ENCODE measurements around the gene PRAMEF12. TPM values are rescaled to one million over a fixed set of nuclear protein-coding genes. Genes with fewer than 3 reads are reported as not detected.

The PRAMEF12 gene
- total RNA-seq, 3 donors from 2014 or later = not detected

DNA sequence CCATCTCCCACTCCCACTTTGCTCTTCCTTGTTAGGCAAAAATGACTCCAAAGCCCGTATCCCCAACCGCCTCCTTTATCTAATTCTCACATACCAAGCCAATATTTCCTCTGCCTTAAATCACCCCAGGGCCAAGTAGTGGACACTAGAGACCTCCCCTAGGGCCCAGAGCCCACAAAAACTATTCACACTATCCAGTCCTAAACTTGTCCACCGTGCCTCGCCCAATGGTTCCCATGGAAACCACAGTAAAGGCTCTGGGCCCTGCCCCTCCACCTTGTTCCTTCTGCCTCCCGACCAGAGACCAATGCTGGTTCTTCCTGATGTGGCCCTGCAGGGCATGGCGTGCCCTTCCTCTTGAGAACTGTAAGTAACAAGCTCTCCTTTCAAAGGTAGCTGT lies 15.7 kb upstream of the PRAMEF12 start:
- Mint-ChIP-seq H3K4me3 (no peak overlapping the region), H3K27me3 (ENCODE audit: low read depth) (peaks cover 22% of the 10 kb centered on the region), H3K4me1 (ENCODE audit: low read depth) (no peaks in the 10 kb centered on the region), H3K9me3 (no peaks in the 10 kb centered on the region), H3K36me3 (ENCODE audit: insufficient read depth) (no peaks in the 10 kb centered on the region)
- no peak for ATAC-seq
- DNase-seq = no peak

DNA sequence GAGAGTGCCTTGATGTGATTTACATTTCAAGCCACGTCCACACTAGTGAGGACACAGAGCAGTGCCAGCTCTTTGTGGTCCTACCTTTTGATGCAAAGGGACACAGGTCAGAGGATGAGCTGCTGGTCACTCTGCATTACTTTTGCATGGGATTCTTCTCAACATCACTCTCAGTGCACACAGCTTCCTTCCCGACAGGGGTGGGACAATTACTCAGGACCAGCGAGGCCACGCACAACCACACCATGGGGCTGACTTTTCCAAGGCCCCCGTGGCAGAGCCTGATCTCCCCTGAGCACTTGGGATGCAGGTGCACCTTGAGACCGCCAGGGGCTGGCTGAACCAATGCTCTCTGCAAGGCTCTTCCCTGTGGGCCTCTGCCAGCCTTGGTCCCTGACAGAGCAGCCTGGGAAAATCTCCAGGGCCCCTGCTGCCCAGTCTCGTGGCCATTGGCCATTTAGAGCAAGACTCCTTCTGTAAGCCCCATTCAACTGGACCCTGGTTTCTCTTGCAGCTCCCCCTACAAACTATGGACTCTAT lies 13.2 kb upstream of the PRAMEF12 start:
- Mint-ChIP-seq H3K4me1 (ENCODE audit: low read depth) (no peaks in the 10 kb centered on the region), H3K4me3 (no peak overlapping the region), H3K9me3 (no peaks in the 10 kb centered on the region)

DNA sequence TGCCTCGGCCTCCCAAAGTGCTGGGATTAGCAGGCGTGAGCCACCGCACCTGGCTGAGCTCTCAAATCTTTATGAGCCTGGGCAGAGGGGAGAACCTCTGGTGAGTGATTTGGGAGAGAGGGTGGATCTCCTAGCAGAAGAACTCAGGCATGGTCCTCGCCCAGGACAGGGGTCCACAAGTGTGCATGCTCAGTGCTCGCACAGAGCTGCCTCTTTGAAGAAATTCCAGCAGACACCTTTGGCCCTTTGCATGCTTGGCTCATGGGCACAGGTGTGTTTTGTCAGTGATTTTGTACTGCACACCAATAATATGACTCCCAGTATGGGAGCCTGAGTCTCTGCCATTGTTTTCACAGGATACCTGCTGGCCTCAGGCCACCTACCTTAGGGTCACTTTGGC lies 11.8 kb upstream of the PRAMEF12 start:
- ATAC-seq = no peak
- Mint-ChIP-seq H3K4me3 (no peak overlapping the region), H3K4me1 (ENCODE audit: low read depth) (no peaks in the 10 kb centered on the region), H3K9me3 (no peaks in the 10 kb centered on the region), H3K36me3 (ENCODE audit: insufficient read depth) (no peaks in the 10 kb centered on the region), H3K27me3 (ENCODE audit: low read depth) (peaks cover 21% of the 10 kb centered on the region)
- DNase-seq = no peak

More for the DNA sequence above, 13.2 kb upstream of the PRAMEF12 start:
- ATAC-seq (no peak), DNase-seq (no peak)
- Mint-ChIP-seq H3K27me3 (ENCODE audit: low read depth) (peaks cover 22% of the 10 kb centered on the region), H3K36me3 (ENCODE audit: insufficient read depth) (no peaks in the 10 kb centered on the region)

DNA sequence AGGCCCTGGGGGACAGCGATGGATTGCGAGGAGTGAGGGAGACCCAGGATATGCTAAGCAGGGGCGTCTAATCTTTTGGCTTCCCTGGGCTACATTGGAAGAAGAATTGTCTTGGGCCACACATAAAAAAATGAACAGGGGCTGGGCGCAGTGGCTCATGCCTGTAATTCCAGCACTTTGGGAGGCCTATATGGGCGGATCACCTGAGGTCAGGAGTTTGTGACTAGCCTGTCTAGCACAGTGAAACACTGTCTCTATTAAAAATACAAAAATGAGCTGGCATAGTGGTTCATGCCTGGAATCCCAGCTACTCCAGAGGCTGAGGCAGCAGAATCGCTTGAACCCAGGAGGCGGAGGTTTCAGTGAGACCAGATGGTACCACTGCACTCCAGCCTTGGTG lies 10.8 kb upstream of the PRAMEF12 start:
- no peaks in the 10 kb centered on the region for H3K4me1 Mint-ChIP-seq (ENCODE audit: low read depth)
- DNase-seq (no peak), ATAC-seq (no peak)
- H3K9me3 Mint-ChIP-seq = no peaks in the 10 kb centered on the region
- H3K36me3 Mint-ChIP-seq (ENCODE audit: insufficient read depth) = no peaks in the 10 kb centered on the region
- peaks cover 22% of the 10 kb centered on the region for H3K27me3 Mint-ChIP-seq (ENCODE audit: low read depth)
- H3K4me3 Mint-ChIP-seq = no peak overlapping the region

DNA sequence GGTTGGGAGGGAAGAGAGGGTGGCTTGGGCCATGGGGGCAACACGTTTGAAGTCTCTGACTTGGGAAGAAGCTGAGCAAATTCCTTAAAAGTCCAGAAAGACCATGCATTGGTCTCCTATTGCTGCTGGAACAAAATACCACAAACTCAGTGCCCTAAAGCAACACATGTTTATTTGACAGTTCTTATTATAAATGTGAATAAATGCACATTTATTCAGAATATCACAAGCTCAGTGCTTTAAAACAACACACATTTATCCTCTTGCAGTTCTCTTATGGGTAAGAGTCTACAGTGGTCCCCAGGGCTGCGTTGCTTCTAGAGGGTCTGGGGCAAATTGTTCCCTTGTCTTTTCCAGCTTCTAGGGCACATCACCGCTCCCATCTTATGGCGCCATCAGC lies 10.1 kb upstream of the PRAMEF12 start:
- DNase-seq (no peak), ATAC-seq (no peak)
- Mint-ChIP-seq H3K9me3 (no peaks in the 10 kb centered on the region), H3K4me3 (no peak overlapping the region), H3K27me3 (ENCODE audit: low read depth) (peaks cover 22% of the 10 kb centered on the region), H3K4me1 (ENCODE audit: low read depth) (no peaks in the 10 kb centered on the region), H3K36me3 (ENCODE audit: insufficient read depth) (no peaks in the 10 kb centered on the region)

DNA sequence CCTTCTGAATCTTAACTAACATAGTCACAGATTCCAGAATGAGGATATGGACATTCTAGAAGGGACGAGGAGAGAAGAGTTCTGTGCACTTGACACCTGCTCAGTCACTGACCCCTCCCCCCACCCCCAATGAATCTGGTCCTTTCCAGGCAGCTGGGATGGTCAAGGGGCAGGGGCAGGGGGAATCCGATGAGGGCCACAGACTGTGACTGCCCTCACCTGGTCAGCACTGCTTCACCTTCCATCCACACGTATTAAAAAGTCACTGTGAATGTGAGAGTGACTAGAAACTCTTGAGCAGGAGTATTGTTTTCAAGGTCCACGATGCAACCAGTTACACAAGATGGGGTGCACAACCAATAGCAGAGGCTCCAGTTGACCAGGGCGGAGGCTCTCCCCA lies 9.5 kb upstream of the PRAMEF12 start:
- H3K9me3 Mint-ChIP-seq = no peaks in the 10 kb centered on the region
- H3K4me3 Mint-ChIP-seq = no peak overlapping the region
- DNase-seq (no peak), ATAC-seq (no peak)
- H3K27me3 Mint-ChIP-seq (ENCODE audit: low read depth) = peaks cover 25% of the 10 kb centered on the region
- H3K36me3 Mint-ChIP-seq (ENCODE audit: insufficient read depth) = no peaks in the 10 kb centered on the region
- H3K4me1 Mint-ChIP-seq (ENCODE audit: low read depth) = no peaks in the 10 kb centered on the region

DNA sequence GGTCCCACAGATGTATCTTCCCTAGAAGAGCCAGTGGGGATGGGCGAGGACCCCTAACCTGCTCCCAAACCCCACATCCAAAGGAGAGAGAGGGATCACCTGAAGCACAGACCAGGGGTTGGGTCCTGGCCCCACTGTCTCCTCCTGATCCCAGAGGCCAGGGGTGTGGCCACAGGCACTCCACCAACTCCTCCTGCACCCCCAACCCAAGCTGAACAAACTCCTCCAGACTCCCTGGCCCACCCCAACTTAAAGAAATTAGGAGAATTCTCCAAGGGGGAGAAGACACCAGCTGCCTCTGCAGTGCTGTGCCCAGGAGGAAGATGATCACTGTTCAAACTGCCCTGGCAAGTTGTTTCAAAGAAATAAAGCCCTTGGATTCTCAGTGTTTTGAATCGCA lies 4.5 kb upstream of the PRAMEF12 start:
- H3K4me3 Mint-ChIP-seq = no peak overlapping the region

DNA sequence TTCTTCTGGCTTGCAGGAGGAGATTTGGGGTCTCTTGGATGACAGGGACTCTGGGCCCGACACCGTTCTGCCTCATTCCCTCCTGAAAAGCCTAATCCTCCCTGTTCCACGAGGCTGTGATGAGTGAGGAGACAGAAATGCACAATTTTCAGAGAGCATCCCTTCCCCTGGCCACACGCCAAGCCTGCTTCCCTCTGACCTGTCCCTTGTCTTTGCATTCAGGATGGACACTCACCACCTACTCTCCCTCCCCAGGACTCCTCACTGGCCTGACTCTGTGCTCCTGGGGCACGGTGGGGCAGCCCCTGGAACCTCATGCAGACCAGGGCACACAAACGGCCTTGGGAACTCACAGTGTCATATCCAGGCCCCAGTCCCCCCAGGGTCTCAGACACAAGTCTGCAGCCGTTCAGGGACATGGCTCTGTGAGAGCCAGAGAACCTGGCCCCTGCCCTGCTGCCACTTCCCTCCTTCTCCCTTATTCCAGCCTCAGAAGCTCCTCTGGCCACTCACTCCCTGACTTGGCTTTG lies 3.5 kb upstream of the PRAMEF12 start:
- H3K36me3 Mint-ChIP-seq (ENCODE audit: insufficient read depth) = no peaks in the 10 kb centered on the region
- H3K27me3 Mint-ChIP-seq (ENCODE audit: low read depth) = peaks cover 44% of the 10 kb centered on the region
- no peak for ATAC-seq

More for the DNA sequence above, 4.5 kb upstream of the PRAMEF12 start:
- Mint-ChIP-seq H3K4me1 (ENCODE audit: low read depth) (no peaks in the 10 kb centered on the region), H3K36me3 (ENCODE audit: insufficient read depth) (no peaks in the 10 kb centered on the region), H3K27me3 (ENCODE audit: low read depth) (peaks cover 40% of the 10 kb centered on the region), H3K9me3 (no peaks in the 10 kb centered on the region)
- DNase-seq (no peak), ATAC-seq (no peak)

DNA sequence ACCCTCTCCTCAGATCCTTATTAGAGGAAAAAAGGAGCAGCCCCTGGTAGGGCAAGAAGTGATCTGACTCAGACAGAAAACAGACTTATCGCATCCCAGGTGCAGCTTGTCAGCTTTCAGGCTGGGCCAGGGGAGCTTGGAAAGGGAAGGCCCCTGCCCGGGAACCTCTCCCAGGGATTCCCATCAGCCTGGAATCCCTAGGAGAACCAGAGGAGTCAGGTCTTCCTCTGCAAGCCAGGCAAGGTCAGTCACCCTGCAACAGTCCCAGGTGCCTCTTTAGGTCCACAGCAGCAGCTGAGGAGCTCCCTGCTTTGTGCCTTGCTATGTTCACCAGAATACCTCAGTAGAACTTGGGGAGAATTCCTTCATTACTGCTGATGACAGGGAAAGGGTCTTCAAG lies 2.9 kb upstream of the PRAMEF12 start:
- no peaks in the 10 kb centered on the region for H3K9me3 Mint-ChIP-seq
- no peak for DNase-seq
- ATAC-seq = no peak
- no peaks in the 10 kb centered on the region for H3K4me1 Mint-ChIP-seq (ENCODE audit: low read depth)
- H3K4me3 Mint-ChIP-seq = no peak overlapping the region
- no peaks in the 10 kb centered on the region for H3K36me3 Mint-ChIP-seq (ENCODE audit: insufficient read depth)
- peaks cover 44% of the 10 kb centered on the region for H3K27me3 Mint-ChIP-seq (ENCODE audit: low read depth)

More for the DNA sequence above, 3.5 kb upstream of the PRAMEF12 start:
- H3K9me3 Mint-ChIP-seq = no peaks in the 10 kb centered on the region
- no peak for DNase-seq
- H3K4me3 Mint-ChIP-seq = no peak overlapping the region
- H3K4me1 Mint-ChIP-seq (ENCODE audit: low read depth) = no peaks in the 10 kb centered on the region

DNA sequence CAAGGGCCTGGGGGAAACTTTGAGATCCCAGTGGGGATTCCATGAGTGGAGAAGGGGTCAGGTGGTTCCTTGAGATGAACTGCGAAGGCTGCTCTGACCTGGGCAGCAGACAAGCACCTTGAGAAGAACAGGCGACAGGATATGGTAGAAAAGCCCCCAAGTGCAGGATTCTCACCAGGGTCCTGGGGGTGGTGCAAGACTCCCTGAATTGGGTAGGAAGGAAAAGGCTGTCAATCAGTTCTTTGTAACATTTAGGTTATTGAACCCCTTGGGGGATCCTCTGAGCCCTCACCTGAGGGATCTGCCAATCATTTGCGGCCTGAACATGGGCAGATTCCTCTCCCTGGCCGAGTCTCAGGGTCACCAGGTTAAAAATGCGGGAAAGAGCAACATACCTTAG lies 2.4 kb upstream of the PRAMEF12 start:
- H3K4me1 Mint-ChIP-seq (ENCODE audit: low read depth) = no peaks in the 10 kb centered on the region
- no peaks in the 10 kb centered on the region for H3K9me3 Mint-ChIP-seq
- H3K27me3 Mint-ChIP-seq (ENCODE audit: low read depth) = peaks cover 44% of the 10 kb centered on the region
- no peak for DNase-seq
- ATAC-seq = no peak
- H3K4me3 Mint-ChIP-seq = no peak overlapping the region
- H3K36me3 Mint-ChIP-seq (ENCODE audit: insufficient read depth) = no peaks in the 10 kb centered on the region

DNA sequence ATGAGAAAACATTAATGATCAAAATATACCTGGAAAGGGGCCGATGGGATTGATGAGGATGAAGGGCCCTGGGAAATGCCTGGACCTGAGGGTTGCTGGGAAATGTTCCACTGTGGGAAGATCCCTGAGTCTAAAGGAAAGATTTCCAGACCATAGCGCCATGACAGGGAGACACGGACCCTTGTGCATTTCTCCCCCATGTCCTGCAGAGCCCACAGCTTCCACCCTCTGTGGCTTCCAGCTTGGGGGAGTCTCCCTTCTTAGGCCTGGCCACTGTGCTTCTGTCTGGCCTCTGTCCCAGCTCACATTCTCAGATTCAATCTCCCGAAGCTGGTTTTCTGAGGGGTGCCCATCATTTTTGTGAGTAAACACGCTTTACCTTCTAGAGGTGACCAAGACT lies 1.0 kb upstream of the PRAMEF12 start:
- Mint-ChIP-seq H3K9me3 (no peaks in the 10 kb centered on the region), H3K4me3 (no peak overlapping the region), H3K36me3 (ENCODE audit: insufficient read depth) (no peaks in the 10 kb centered on the region), H3K4me1 (ENCODE audit: low read depth) (no peaks in the 10 kb centered on the region), H3K27me3 (ENCODE audit: low read depth) (peaks cover 43% of the 10 kb centered on the region)
- no peak for ATAC-seq
- no peak for DNase-seq

DNA sequence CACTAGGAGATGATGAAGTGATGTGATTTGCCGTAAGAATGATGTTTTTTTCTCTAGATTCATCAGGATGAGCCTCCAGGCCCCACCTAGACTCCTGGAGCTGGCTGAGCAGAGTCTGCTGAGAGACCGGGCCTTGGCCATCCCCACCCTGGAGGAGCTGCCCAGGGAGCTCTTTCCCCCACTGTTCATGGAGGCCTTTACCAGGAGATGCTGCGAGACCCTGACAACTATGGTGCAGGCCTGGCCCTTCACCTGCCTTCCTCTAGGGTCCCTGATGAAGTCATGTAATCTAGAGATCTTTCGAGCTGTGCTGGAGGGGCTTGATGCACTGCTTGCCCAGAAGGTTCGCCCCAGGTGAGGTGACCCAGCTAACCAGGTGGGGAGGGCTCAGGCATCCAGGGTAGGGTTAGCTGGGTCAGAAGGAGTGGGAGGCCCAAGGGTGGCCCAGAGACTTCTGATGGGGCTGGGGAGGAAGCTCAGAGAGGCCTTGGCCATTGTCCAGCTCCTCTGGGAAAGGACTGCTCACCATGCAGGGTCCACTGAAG lies 1.3 kb downstream of the PRAMEF12 start:
- Mint-ChIP-seq H3K4me1 (ENCODE audit: low read depth) (no peaks in the 10 kb centered on the region), H3K4me3 (no peak overlapping the region), H3K9me3 (no peaks in the 10 kb centered on the region), H3K36me3 (ENCODE audit: insufficient read depth) (no peaks in the 10 kb centered on the region), H3K27me3 (ENCODE audit: low read depth) (peaks cover 23% of the 10 kb centered on the region)
- no peak for DNase-seq
- ATAC-seq = no peak

DNA sequence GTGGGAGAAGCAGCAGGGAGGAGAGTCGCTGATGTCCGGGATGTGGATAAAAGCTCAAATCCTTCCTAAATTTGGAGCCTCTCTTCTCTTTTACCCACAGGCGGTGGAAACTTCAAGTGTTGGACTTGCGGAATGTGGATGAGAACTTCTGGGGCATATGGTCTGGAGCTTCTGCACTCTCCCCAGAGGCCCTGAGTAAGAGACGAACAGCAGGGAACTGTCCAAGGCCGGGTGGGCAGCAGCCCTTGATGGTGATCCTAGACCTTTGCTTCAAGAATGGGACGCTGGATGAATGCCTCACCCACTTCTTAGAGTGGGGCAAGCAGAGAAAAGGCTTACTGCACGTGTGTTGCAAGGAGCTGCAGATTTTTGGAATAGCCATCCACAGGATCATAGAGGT lies 1.9 kb downstream of the PRAMEF12 start:
- H3K9me3 Mint-ChIP-seq = no peaks in the 10 kb centered on the region
- ATAC-seq (no peak), DNase-seq (no peak)
- no peak overlapping the region for H3K4me3 Mint-ChIP-seq
- H3K36me3 Mint-ChIP-seq (ENCODE audit: insufficient read depth) = no peaks in the 10 kb centered on the region
- H3K27me3 Mint-ChIP-seq (ENCODE audit: low read depth) = peaks cover 17% of the 10 kb centered on the region
- H3K4me1 Mint-ChIP-seq (ENCODE audit: low read depth) = no peaks in the 10 kb centered on the region

DNA sequence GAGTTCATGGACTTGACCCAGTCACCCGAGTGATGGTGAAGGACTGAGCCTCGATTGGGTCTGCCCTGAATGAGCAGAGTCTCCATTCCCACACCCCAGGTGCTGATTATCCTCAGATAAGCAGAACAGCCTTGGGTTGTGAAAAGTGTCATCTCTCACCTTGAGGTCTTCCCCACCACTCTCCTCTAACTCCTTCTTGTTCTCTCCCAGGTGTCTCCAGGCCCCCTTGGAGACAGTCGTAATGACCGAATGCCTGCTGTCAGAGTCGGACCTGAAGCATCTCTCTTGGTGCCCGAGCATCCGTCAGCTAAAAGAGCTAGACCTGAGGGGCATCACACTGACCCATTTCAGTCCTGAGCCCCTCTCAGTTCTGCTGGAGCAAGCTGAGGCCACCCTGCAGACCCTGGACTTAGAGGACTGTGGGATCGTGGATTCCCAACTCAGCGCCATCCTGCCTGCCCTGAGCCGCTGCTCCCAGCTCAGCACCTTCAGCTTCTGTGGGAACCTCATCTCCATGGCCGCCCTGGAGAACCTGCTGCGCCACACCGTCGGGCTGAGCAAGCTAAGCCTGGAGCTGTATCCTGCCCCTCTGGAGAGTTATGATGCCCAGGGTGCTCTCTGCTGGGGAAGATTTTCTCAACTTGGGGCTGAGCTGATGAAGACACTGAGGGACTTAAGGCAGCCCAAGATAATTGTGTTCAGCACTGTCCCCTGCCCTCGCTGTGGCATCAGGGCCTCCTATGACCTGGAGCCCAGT lies 3.4 kb downstream of the PRAMEF12 start:
- H3K4me1 Mint-ChIP-seq (ENCODE audit: low read depth) = no peaks in the 10 kb centered on the region
- no peak overlapping the region for H3K4me3 Mint-ChIP-seq
- no peaks in the 10 kb centered on the region for H3K9me3 Mint-ChIP-seq
- no peaks in the 10 kb centered on the region for H3K36me3 Mint-ChIP-seq (ENCODE audit: insufficient read depth)
- DNase-seq (no peak), ATAC-seq (no peak)
- peaks cover 11% of the 10 kb centered on the region for H3K27me3 Mint-ChIP-seq (ENCODE audit: low read depth)

DNA sequence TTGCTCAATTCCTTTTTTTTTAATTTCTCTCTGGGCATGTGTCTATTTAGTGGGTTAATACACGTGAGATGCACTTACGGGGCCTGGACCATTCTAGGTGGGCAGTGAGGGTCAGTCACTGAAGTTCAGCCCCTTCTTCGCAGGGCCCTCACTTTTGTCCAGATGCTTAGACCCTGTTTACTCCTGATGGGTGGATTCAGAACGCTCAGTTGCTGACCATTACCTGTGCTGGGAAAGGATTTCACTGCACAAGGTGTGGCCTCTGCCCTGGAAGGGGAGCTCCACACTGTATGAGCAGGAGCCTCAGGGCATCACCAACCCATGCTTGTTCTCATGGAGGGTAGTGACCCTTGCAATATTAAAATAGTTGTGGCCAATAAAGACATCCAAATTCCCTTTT lies 4.5 kb downstream of the PRAMEF12 start:
- Mint-ChIP-seq H3K4me1 (ENCODE audit: low read depth) (no peaks in the 10 kb centered on the region), H3K9me3 (no peaks in the 10 kb centered on the region), H3K4me3 (no peak overlapping the region), H3K27me3 (ENCODE audit: low read depth) (peaks cover 8% of the 10 kb centered on the region), H3K36me3 (ENCODE audit: insufficient read depth) (no peaks in the 10 kb centered on the region)
- ATAC-seq = no peak
- DNase-seq = no peak

Data from activated T-cell treated with anti-CD3 and anti-CD28 coated beads, Interleukin-2, amount 50 U/mL, for 4 hours (primary cell).